ENCODE results near the gene SS18. TPM values are rescaled to one million over a fixed set of nuclear protein-coding genes. Genes with fewer than 3 reads are reported as not detected.

Gene SS18
- total and polyA plus RNA-seq, 8 donors, result 56.9 to 100 (median 91.8) TPM

GRCh38 chr18:26059357-26059756 lies 31.1 kb downstream of the SS18 start:
- ATAC-seq, result no peak
- no peaks in the 10 kb centered on the region for H3K9me3 ChIP-seq
- intact Hi-C loops (cut with DNase I), result no loop called here
- H3K4me1 ChIP-seq, result no peaks in the 10 kb centered on the region
- no peak overlapping the region for H3K4me3 ChIP-seq
- no peak for DNase-seq
- no peak overlapping the region for H3K27ac ChIP-seq
- peaks cover 0 to 53% of the 10 kb centered on the region in 2 donors for H3K36me3 ChIP-seq
- H3K27me3 ChIP-seq, result no peaks in the 10 kb centered on the region
- no peak for TF ChIP-seq CTCF (IDR thresholded peaks at IDR 0.05)

- Histone ChIP-seq H3K36me3 (peaks cover 0 to 59% of the 10 kb centered on the region in 2 donors), H3K9me3 (no peaks in the 10 kb centered on the region)
- ATAC-seq, result no peak
Measured at GRCh38 chr18:26057344-26057773, 33.1 kb downstream of the SS18 start.

GRCh38 chr18:26056291-26056690 lies 34.1 kb downstream of the SS18 start:
- Histone ChIP-seq H3K4me3 (no peak overlapping the region), H3K9me3 (no peaks in the 10 kb centered on the region), H3K4me1 (no peaks in the 10 kb centered on the region), H3K27me3 (no peaks in the 10 kb centered on the region), H3K27ac (no peak overlapping the region), H3K36me3 (peaks cover 0 to 65% of the 10 kb centered on the region in 2 donors)
- TF ChIP-seq CTCF (IDR thresholded peaks at IDR 0.05), result no peak
- DNase-seq, result no peak
- ATAC-seq, result no peak
- intact Hi-C loops (cut with DNase I), result no loop called here

More at GRCh38 chr18:26057344-26057773, 33.1 kb downstream of the SS18 start:
- intact Hi-C loops (cut with DNase I), result no loop called here
- no peak for DNase-seq
- Histone ChIP-seq H3K27ac (no peak overlapping the region), H3K27me3 (no peaks in the 10 kb centered on the region), H3K4me3 (no peak overlapping the region), H3K4me1 (no peaks in the 10 kb centered on the region)
- no peak for TF ChIP-seq CTCF (IDR thresholded peaks at IDR 0.05)

GRCh38 chr18:26052505-26052904 lies 37.9 kb downstream of the SS18 start:
- no peak overlapping the region for H3K4me3 ChIP-seq
- H3K27me3 ChIP-seq, result no peaks in the 10 kb centered on the region
- no peak for TF ChIP-seq CTCF (IDR thresholded peaks at IDR 0.05)
- intact Hi-C loops (cut with DNase I), result no loop called here
- no peaks in the 10 kb centered on the region for H3K9me3 ChIP-seq
- H3K36me3 ChIP-seq, result peaks cover 0 to 76% of the 10 kb centered on the region in 2 donors
- ATAC-seq (no peak), DNase-seq (no peak)
- H3K4me1 ChIP-seq, result no peaks in the 10 kb centered on the region
- H3K27ac ChIP-seq, result no peak overlapping the region

- peaks cover 0 to 70% of the 10 kb centered on the region in 2 donors for H3K36me3 ChIP-seq
- no peaks in the 10 kb centered on the region for H3K27me3 ChIP-seq
- intact Hi-C loops (cut with DNase I), result no loop called here
- no peak overlapping the region for H3K27ac ChIP-seq
- H3K9me3 ChIP-seq, result no peaks in the 10 kb centered on the region
- TF ChIP-seq CTCF (IDR thresholded peaks at IDR 0.05), result no peak
- ATAC-seq (no peak), DNase-seq (peak in 2 of 4 donors; percentile 16 to 19)
- no peak overlapping the region for H3K4me3 ChIP-seq
- no peaks in the 10 kb centered on the region for H3K4me1 ChIP-seq
Measured at GRCh38 chr18:26051843-26052242, 38.6 kb downstream of the SS18 start.
